Measurements from ENCODE around the gene MREG. TPM values are rescaled to one million over a fixed set of nuclear protein-coding genes. Genes with fewer than 3 reads are reported as not detected.

Gene MREG
- total RNA-seq, 1 donor from 2014 or later: 0.22 TPM

GRCh38 chr2:215921895-215922294, 91.5 kb downstream of the MREG start:
- Histone ChIP-seq H3K36me3 (no peaks in the 10 kb centered on the region), H3K27ac (replicated peaks) (no peak overlapping the region), H3K4me3 (no peak overlapping the region), H3K4me1 (peaks cover 16% of the 10 kb centered on the region), H3K9me3 (replicated peaks) (no peaks in the 10 kb centered on the region), H3K27me3 (ENCODE audit: low read depth) (no peaks in the 10 kb centered on the region)
- DNase-seq: no peak
- intact Hi-C loops (cut with micrococcal nuclease): no loop called here
- no peak for TF ChIP-seq CTCF (IDR thresholded peaks at IDR 0.05; ENCODE audit: borderline replicate concordance)

GRCh38 chr2:215920244-215921100, 92.9 kb downstream of the MREG start:
- intact Hi-C loops (cut with micrococcal nuclease): no loop called here
- no peaks in the 10 kb centered on the region for H3K27me3 ChIP-seq (ENCODE audit: low read depth)
- H3K9me3 ChIP-seq (replicated peaks): no peaks in the 10 kb centered on the region
- no peak overlapping the region for H3K27ac ChIP-seq (replicated peaks)
- peak; percentile 91 for TF ChIP-seq CTCF (IDR thresholded peaks at IDR 0.05; ENCODE audit: borderline replicate concordance)
- H3K4me3 ChIP-seq: no peak overlapping the region
- DNase-seq: peak; percentile 57
- H3K4me1 ChIP-seq: peaks cover 16% of the 10 kb centered on the region
- H3K36me3 ChIP-seq: no peaks in the 10 kb centered on the region

GRCh38 chr2:215919624-215920243, 93.6 kb downstream of the MREG start:
- H3K27ac ChIP-seq (replicated peaks): no peak overlapping the region
- H3K9me3 ChIP-seq (replicated peaks): no peaks in the 10 kb centered on the region
- no peak overlapping the region for H3K4me3 ChIP-seq
- no peaks in the 10 kb centered on the region for H3K27me3 ChIP-seq (ENCODE audit: low read depth)
- H3K4me1 ChIP-seq: peaks cover 16% of the 10 kb centered on the region
- intact Hi-C loops (cut with micrococcal nuclease): loop anchor here (5.0 kb wide), 1 partner anchor 462 kb away; no protein-coding TSS in a partner anchor
- TF ChIP-seq CTCF (IDR thresholded peaks at IDR 0.05; ENCODE audit: borderline replicate concordance): no peak
- no peak for DNase-seq
- H3K36me3 ChIP-seq: no peaks in the 10 kb centered on the region

- Histone ChIP-seq H3K27me3 (ENCODE audit: low read depth) (no peaks in the 10 kb centered on the region), H3K9me3 (replicated peaks) (no peaks in the 10 kb centered on the region), H3K4me3 (no peak overlapping the region), H3K27ac (replicated peaks) (no peak overlapping the region), H3K36me3 (no peaks in the 10 kb centered on the region), H3K4me1 (peaks cover 16% of the 10 kb centered on the region)
- no peak for DNase-seq
- intact Hi-C loops (cut with micrococcal nuclease): loop anchor here (5.0 kb wide), 1 partner anchor 462 kb away; no protein-coding TSS in a partner anchor
- TF ChIP-seq CTCF (IDR thresholded peaks at IDR 0.05; ENCODE audit: borderline replicate concordance): no peak
These were observed 94.3 kb downstream of the MREG start for GRCh38 chr2:215918901-215919599.

- no peak for DNase-seq
- Histone ChIP-seq H3K4me3 (no peak overlapping the region), H3K27me3 (ENCODE audit: low read depth) (no peaks in the 10 kb centered on the region), H3K9me3 (replicated peaks) (no peaks in the 10 kb centered on the region), H3K36me3 (no peaks in the 10 kb centered on the region), H3K4me1 (peaks cover 16% of the 10 kb centered on the region), H3K27ac (replicated peaks) (peak overlapping the region; percentile 16)
- no peak for TF ChIP-seq CTCF (IDR thresholded peaks at IDR 0.05; ENCODE audit: borderline replicate concordance)
- intact Hi-C loops (cut with micrococcal nuclease): loop anchor here (5.0 kb wide), 1 partner anchor 461 kb away; no protein-coding TSS in a partner anchor
These were observed 95.3 kb downstream of the MREG start for GRCh38 chr2:215917953-215918620.

All from left ventricle myocardium inferior (tissue), 1 donor.